ENCODE measurements around the gene CBX7.
"Not testable (repeated sequence)": the region's sequence is repeated elsewhere in the genome, so short reads cannot be mapped to it uniquely, and the experiment has no call there.

The CBX7 gene

GRCh38 chr22:39173787-39174497 lies 21.5 kb upstream of the CBX7 start:
- no peak for DNase-seq

- no peak for DNase-seq
Observed at GRCh38 chr22:39173050-39173706, 20.7 kb upstream of the CBX7 start.

GRCh38 chr22:39172265-39173049 lies 20.0 kb upstream of the CBX7 start:
- not testable (repeated sequence) for DNase-seq

GRCh38 chr22:39171623-39172264 lies 19.3 kb upstream of the CBX7 start:
- no peak for DNase-seq

GRCh38 chr22:39170825-39171622 lies 18.5 kb upstream of the CBX7 start:
- peak; percentile 88 for DNase-seq

GRCh38 chr22:39169797-39170466 lies 17.5 kb upstream of the CBX7 start:
- DNase-seq = no peak

GRCh38 chr22:39166547-39166946 lies 14.1 kb upstream of the CBX7 start:
- no peak for DNase-seq

GRCh38 chr22:39156093-39156492 lies 3.6 kb upstream of the CBX7 start:
- DNase-seq = not testable (repeated sequence)

DNA sequence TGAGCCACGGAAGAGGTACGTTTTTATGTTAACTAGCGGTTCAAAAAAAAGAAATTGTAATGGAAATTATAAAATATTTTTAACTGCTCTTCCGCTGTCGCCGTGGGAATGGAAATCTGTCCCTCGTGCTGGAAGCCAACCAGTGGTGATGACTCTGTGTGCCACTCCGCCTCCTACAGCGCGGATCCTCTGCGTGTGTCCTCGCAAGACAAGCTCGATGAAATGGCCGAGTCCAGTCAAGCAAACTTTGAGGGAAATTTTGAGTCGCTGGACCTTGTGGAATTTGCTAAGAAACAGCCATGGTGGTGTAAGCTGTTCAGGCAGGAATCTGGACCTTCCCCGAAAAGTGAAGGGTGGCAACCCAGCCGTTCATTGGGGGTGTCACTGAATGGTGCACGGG lies 2.9 kb upstream of the CBX7 start:
- DNase-seq = no peak

GRCh38 chr22:39153220-39153717 lies 789 bp upstream of the CBX7 start:
- no peak for DNase-seq

DNA sequence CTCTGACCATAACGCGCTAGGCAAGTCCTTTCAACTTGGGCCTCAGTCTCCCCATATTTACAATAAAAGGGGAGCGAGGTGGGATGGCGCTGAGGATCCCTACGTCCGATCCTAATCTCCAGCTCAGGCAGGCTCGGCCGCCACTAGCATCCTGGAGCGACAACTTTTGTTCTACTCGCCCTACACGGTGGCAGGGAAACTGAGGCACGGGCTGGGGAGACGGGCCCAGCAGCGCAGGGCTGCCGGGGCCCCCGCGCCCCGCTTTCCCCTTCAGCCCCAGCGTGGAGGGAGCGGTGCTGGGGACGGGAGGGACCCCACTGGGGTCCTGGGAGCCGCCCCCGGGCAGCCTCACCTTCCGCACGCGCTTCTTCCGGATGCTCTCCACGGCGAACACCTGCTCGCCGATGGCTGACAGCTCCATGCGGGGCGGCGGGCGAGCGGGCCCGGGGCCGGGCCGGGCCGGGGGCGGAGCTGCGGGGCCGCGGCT lies 413 bp downstream of the CBX7 start:
- no peak for DNase-seq

- no peak for DNase-seq
Observed at GRCh38 chr22:39151329-39151975, 1.0 kb downstream of the CBX7 start.

DNA sequence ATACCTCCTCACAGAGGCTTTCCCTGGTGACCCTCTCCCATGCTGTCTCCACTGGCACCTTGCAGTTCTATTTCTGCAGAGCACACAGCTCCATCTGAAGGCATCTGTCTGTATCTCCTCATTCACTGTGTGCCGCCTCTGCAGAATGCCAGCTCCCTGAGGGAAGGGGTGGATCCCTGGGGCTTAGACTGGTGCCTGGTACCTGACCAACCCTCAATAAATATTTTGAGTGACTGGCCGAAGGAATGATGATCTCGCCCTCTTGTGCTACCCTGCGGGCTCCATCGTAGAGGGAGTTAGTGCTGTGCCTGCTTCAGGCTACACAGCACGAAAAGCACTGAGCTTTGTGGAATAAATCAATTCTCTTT lies 1.6 kb downstream of the CBX7 start:
- no peak for DNase-seq

DNA sequence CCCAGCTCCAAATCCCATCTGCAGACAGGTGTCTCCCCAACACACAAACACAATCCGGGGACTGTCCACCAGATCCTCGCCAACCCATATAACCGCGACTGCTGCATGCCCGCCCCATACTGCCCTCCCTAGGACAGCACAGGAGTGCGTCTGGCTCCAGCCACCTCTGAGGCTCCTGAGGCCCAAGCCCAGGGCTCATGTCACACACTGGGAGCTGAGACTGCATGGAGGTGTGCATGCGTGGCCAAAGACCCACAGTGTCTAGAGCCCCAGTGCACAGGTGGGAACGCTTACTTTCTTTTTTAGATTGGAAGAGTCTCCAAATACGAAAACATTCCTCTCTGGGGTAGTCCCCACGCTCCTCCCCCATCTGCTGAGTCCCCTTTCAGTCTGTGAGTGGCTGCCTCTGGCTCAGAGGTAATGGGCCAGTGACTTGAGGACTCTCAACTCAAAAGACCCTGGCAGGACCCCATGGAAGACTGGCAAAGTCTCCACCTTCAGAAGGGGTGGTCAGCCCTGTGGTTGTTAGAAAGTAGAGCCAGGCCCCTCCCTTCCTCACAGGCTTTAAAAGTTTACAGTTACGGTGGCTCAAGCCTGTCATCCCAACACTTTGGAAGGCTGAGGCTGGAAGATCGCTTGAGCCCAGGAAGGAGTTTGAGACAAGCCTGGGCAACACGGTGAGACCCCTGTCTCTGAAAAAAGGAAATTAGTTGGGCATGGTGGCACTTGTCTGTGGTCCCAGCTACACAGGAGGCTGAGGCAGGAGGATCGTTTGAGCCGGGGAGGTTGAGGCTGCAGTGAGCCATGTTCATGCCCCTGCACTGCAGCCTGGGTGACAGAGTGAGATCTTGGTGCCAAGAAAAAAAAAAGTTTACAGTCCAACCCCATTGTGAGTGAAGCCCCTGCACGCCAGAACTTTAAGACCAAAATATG lies 2.3 kb downstream of the CBX7 start:
- DNase-seq = no peak

GRCh38 chr22:39148727-39149535 lies 3.5 kb downstream of the CBX7 start:
- DNase-seq = no peak

DNA sequence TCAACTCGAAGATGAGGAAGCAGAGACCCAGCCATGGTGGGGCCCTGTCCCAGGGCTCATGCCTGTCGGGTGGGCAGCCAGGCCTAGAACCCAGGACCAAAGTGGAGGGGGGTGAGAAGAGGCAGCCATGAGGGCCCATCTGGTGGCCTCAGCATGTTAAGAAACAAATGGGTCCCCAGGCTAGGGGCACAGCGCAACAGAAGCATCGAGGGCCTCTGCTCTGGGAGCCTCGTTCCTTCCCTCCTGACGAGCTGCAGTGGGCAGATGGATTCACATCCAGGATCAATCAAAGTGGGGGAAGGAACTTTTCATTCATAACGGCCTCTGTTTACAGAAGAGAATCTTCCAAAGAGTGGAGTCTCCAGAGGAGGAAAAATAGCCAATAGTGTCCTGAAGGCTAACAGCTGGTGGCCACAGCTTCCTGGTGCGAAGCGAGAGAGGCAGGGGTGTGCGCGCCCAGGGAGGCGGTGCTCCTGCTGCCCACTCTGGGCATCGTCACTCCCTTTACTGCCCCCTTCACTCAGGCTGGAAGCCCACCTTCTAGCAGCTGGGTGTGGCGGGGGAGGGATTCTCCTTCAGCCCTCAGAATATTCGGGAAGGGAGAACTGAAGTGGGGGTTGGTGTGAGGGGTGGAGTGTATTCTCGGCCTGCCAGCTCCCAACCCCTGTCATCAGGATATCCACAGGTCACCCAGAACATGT lies 4.3 kb downstream of the CBX7 start:
- DNase-seq = no peak

GRCh38 chr22:39147335-39148025 lies 5.0 kb downstream of the CBX7 start:
- DNase-seq = no peak

All from right hindlimb (tissue), 1 donor.